HG02885 (cell line): ENCODE results near the gene ITFG1.

Experiments used
- ATAC-seq: cut with Tn5 transposase; IDR thresholded peaks from one replicate; pipeline ENCODE4 v1.9.1; 2021; ENCODE audit warnings: mild to moderate bottlenecking; ENCODE audit not compliant: unreplicated experiment, poor library complexity

ITFG1 gene

DNA sequence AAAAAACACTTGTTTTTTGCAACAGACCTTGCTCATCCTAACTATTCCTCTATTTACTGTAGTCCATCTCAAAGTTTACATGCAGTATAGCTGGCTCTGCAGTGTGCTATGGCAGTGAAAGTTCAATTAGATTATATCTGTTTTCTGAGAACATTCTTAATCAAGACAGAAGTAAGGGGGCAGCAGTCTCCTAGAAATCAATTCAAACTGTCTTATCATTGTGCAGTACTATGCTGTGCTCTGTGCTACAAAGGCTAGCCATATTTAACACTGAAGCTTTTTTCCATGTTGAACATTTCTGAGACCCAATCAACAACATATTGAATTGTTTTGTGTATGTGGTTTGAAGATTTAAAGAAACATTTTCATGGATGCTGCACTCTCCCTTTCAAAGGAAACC lies 328.6 kb downstream of the ITFG1 start:
- no peak for ATAC-seq

DNA sequence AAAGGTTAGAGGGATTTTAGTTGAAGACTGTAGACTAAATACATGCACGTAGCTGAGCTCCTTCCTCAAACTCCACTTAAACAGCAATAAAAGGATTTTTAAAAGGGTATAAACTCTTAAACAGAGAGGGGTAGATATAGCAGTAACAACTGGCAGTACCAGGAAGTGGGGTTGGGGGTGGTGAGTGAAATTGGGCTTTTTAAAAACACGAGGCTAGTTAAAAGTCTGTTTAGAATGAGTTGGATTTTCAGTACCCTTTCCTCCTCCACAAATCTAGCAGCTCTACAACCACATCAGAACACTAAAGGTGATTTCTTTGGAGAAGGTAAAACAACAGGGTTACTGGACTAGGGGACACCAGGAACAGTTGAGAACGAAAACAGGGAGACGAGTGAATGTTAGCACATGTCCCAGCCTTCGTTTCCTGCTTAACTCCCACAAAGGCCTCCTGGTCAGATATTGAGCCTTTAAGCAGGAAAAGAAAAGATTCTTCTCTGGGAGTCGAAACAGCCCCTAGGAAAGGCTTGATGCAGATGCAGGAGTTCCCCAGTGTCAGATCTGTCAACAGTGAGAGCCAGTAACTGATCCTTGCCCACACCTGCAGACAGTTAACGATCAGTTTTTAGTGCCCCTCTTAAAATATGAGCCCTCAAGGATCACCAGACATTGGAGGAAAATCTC lies 331.0 kb downstream of the ITFG1 start:
- no peak for ATAC-seq

DNA sequence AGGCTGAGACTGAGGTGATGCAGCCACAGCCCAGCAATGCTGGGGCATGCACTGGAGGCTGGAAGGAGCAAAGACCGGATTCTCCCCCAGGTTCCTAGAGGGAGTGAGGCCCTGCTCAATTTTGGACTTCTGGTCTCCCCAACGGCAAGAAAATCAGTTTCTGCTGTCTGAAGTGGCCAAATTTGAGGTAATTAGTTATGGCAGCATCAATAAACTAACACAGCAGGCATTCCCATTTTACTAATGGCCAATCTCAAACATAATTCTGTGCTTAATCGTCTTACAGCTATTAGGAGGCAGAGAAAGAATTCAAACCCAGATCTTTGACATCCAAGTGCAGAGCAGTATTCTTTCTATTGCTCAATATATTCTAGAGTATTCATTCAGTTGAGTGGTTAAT lies 333.3 kb downstream of the ITFG1 start:
- ATAC-seq: no peak

DNA sequence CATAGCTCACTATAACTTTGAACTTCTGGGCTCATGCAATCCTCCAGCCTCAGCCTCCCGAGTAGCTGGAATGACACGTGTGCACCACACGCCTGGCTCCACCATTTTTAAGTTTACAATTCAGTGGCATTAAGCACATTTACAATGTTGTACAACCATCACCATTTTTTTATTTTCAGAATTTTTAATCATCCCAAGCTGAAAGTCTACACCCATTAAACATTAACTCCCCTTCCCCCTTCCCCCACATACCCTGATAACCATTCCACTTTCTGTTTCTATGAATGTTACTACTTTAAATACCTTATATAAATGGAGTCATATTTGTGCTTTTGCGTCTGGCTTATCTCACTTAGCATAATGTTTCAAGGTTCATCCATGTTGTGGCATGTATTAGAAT lies 335.1 kb downstream of the ITFG1 start:
- no peak for ATAC-seq

DNA sequence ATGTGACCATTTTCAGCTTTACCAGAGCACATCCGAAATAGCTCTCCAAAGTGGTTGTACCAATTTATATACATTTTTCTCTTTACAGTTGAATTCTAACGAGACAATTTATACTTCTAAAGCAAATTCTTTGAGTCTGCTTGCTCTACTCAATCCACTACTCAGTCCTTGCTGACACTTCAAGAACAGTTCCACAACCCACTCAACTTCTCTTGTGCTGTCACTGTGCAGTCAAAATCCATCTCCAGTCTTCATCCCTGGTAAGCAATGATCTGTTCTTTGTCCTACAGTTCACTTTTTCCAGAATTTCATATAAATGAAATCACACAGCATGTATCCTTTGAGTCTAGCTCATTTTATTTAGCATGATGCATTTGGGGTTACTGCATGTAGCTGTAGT lies 347.7 kb downstream of the ITFG1 start:
- no peak for ATAC-seq

DNA sequence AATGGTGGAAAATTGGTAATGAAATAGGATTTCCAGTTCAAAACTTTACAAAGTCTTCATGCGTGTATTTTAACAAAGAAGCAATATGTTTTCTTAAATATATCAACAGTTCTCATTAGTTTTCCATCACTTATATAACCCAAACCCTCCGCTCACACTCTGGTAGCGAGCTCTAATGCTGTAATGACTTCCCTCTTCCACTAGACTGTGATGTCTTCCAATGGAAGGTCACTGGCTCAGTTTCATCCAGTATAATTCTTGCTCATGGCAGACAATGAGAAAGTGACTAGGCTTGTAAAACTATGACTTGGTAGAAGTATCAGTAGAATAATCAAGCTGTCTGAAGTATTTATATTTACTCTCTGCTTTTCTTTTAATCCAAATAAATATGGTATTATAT lies 349.9 kb downstream of the ITFG1 start:
- no peak for ATAC-seq

DNA sequence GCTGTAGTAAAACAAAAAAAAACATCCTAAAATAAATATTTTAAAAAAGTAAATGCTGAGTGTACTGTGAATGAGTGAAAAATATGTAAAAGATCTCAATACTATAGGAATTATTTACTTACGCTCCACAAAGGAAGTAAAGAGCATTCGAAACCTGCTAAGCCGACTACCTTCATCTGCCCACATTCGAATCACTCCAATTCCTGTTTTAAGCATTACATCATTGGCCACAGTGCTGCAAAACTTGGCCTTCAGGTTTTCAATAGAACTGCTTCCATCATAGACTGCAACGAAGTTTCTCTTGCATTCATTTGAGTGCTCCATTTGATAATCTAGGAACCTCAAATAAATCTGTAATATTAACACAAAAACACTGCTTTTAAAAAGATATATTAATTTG lies 351.5 kb downstream of the ITFG1 start:
- ATAC-seq: no peak
